HCT116 (cell line): ENCODE results near the gene C20orf204.

Experiments
- ATF3 ChIP-seq: IDR thresholded peaks from 2 replicates; pipeline ENCODE4 v1.6.1; 2012
- CEBPB ChIP-seq: IDR thresholded peaks from 2 replicates; pipeline ENCODE4 v1.6.1; 2012; ENCODE audit warnings: low read depth
- CTCF ChIP-seq, 3 experiments: fragments of 200-600 bp in 1 of 3; sonication (generic) in 1 of 3; IDR thresholded peaks in 2 of 3; conservative IDR thresholded peaks in 1 of 3; 2 replicates each; pipeline ENCODE4 v1.5.1; 2012 to 2017; ENCODE audit warnings: low read depth in 2 of 3, low read length in 2 of 3, antibody characterized with exemption in 1 of 3, borderline replicate concordance in 1 of 3, control low read depth in 1 of 3, mild to moderate bottlenecking in 1 of 3, mixed read lengths in 1 of 3, mixed run types in 1 of 3, moderate library complexity in 1 of 3; ENCODE audit not compliant: insufficient read depth in 1 of 3
- EZH2 ChIP-seq: fragments of 200-600 bp; sonication (generic); IDR thresholded peaks from 2 replicates; pipeline ENCODE4 v1.6.1; 2017; ENCODE audit warnings: antibody characterized with exemption, mixed run types
- EZH2phosphoT487 ChIP-seq: fragments of 200-600 bp; IDR thresholded peaks from 2 replicates; pipeline ENCODE4 v1.6.1; 2018; ENCODE audit warnings: antibody characterized with exemption, borderline replicate concordance
- JUND ChIP-seq: IDR thresholded peaks from 2 replicates; pipeline ENCODE4 v1.6.1; 2012
- POLR2A ChIP-seq: IDR thresholded peaks from 2 replicates; pipeline ENCODE4 v1.7.0; 2011; ENCODE audit warnings: borderline replicate concordance; ENCODE audit not compliant: insufficient read depth, insufficient read length; ENCODE audit errors: extremely low read depth
- POLR2AphosphoS5 ChIP-seq: IDR thresholded peaks from 2 replicates; pipeline ENCODE4 v1.6.1; 2011; ENCODE audit warnings: mild to moderate bottlenecking, low read depth, low read length, moderate library complexity
- RAD21 ChIP-seq: IDR thresholded peaks from 2 replicates; pipeline ENCODE4 v1.6.1; 2012; ENCODE audit warnings: low read depth, mild to moderate bottlenecking
- REST ChIP-seq: IDR thresholded peaks from 2 replicates; pipeline ENCODE4 v1.6.1; 2012; ENCODE audit warnings: low read depth
- SIN3A ChIP-seq: IDR thresholded peaks from 2 replicates; pipeline ENCODE4 v1.6.1; 2012; ENCODE audit warnings: low read depth
- SP1 ChIP-seq: IDR thresholded peaks from 2 replicates; pipeline ENCODE4 v1.6.1; 2012; ENCODE audit warnings: low read depth
- TCF7L2 ChIP-seq: IDR thresholded peaks from 2 replicates; pipeline ENCODE4 v1.7.0; 2011; ENCODE audit warnings: borderline replicate concordance, inconsistent platforms; ENCODE audit not compliant: insufficient read depth, insufficient read length; ENCODE audit errors: extremely low read depth
- YY1 ChIP-seq: IDR thresholded peaks from 2 replicates; pipeline ENCODE4 v1.6.1; 2011; ENCODE audit warnings: low read length, low read depth, moderate library complexity, mild to moderate bottlenecking; ENCODE audit not compliant: insufficient replicate concordance; ENCODE audit errors: extremely low read depth

GRCh38 chr20:64038565-64039292, 2.7 kb downstream of the C20orf204 start:
- TF ChIP-seq CTCF (IDR thresholded peaks at IDR 0.05 in 2 of 3, conservative IDR thresholded peaks at IDR 0.05 in 1 of 3; ENCODE audit: borderline replicate concordance in 1 of 3, insufficient read depth in 1 of 3, low read depth in 2 of 3, low read length in 2 of 3) (peak; percentile 60 to 72 (median 65)), CEBPB (no peak), YY1 (no peak), SP1 (no peak), POLR2A (no peak), SIN3A (no peak), EZH2 (no peak), RAD21 (peak; percentile 83), EZH2phosphoT487 (no peak), JUND (no peak), REST (no peak), ATF3 (no peak), POLR2AphosphoS5 (peak; percentile 35; the same call in 1 of the 2 replicates), TCF7L2 (no peak)
